GM19238 (cell line): ENCODE results near the gene MCC.

Experiments used
- DNase-seq: peaks from one replicate; pipeline ENCODE4 v3.0.0; 2011; ENCODE audit warnings: low spot score; ENCODE audit not compliant: insufficient read length

The MCC gene

DNA sequence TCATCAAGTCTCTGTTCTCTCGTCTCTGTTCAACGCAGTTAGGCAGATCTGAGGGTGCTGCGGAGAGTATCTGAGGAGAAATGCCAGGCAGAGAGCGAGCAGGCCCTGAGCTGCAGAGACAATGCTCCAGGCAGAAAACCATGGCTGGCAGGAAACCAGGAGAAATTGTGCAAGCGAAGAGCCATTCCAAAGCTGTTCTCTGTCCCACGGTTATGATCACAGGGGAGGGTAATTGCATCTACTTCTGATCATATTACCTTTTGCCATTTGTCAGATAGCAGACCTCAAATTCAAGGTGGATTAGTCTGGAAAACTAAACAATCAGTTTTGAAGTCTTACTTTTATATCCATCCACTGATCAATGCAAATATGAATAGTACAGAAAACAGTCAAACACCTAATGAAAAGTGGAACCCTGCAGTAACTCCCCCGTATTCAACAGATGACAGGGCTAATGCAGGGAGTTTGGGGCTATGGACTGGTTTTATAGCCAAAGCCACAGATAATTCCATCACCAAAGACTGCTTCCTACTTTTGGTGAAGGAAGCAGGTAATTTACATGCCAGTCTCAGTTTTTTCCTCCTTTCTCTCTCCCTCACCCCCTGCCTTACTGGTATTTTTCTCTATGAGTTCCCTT lies 283.6 kb downstream of the MCC start:
- no peak for DNase-seq

DNA sequence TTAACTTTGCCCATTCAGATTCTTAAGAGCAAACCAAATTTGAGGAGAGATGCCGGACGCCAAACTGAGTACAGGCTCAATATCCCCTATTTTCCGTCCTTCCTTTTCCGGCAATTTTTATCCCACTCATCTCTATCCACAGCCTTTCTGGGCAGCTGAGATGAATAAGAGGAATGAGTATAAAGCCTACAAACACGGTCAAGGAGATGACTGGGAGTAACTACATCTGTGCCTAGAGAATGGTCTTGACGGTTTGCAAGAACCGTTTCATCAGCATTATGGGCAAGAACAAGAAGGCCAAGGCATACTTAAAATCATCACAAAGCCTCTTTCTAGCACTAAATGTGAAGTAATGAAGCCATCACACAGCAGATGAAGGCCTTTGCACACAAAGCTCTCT lies 284.3 kb downstream of the MCC start:
- no peak for DNase-seq

DNA sequence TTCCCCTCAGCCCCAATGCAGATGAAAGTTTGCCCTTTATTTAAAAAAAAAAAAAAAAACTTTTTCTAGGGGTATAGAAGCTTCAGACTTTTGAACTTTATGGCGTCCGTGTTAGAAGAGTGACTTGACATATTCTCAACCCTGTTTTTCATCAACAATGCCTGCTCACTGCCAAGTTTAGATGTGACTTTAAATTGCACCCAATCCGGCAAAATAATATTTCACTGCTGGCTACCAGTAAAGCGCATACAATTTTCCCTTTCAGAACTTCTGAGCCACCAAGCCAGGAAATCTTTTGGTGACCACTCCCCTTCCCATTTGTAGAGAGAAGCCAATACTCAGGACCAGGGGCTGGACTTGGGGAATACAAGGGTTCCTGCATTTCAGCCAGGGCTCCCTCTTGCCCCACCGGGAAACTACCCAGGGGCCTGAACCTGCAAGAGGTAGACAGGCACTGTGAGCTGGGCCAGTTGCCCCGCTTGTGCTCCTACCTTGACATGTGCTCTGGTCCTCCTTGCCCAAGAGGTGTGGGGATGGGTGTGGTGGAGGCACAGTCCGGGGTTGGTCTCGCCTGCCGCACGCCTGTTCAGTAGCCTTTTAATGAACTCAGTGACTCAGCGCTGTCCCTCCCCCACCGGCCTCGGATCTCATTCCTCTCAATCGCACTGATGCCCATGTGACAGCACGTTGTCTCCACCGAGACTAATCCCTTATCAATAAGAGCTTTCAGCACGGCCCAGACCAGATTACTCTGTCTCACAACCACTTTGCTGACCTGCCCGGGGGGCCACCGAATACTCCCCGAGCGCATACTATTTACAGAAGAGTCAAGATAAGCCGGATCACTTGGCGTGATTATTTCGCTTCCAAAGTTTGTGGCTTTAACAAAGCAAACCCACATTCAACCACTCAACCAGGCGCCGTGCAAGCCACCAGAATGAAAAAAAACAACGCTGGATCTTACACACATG lies 285.2 kb downstream of the MCC start:
- no peak for DNase-seq

DNA sequence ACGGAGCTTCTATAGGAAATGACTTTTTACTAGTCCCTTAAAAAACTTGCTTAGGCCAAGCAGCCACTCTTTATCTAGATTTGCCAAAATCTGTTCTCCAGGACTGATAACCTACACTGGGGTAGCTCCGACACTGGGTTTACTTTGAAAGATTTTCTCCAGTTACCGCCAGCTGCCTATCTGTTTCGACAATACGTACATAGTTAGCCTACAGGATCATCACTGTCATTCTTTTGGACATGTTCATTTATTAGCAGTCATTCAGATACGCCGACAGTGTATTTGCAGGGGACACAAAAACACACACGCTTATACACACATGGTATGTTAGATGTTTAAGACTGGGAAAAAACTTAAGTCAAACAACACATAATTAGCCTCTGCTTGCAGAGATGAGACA lies 286.0 kb downstream of the MCC start:
- DNase-seq: no peak

DNA sequence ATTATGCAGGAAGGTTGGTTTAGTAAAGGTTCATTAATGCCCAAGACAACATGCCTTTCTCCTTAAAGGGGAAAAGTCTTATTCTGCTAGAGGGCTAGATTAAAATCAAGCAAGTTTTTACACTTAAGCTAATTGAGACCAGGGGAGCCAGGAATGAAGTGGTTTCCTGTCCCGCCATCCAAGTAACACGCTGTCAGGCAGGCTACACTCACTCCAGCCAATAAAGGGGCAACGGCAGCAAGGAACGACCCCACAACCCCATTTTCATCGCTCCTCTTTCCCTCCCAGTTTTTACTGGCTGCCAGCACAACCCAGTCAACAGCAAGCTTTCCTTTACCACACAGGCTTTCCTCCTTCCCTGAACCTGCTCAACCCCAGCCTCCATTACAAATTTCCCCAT lies 286.5 kb downstream of the MCC start:
- no peak for DNase-seq

DNA sequence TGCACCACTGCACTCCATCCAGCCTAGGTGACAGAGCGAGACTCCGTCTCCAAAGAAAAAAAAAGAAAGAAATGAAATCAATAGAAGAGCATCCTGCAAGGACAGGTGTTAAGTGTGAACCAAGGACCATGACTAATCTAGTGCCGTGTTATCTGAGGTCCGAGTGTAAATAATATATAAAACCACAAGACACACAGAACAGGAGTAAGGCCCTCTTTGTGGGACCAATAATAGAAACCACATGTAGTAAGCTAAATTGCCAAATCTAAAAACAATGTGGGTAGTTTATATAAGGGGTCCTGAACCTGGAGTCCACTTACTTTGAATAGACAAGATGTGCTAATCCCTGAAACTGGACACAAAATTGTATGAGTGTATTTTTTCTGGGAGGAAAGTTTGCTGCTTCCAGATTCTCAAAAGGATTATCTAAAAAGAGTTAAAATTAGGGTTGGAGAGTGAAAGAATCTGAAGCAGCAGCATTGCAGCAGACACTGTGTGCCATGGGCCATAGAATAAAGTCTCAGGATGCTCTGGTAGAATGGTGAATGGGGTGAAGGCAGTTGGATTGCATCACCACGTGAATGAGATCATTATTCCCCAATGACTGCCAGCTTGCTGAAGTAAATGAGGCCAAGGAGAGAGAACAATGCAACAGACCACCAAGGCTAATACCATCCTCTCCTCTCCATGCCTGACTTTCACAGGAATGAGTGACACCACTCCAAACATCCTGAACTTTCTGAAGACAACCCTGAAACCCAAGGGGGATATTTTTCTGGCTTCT lies 288.9 kb downstream of the MCC start:
- DNase-seq: no peak

DNA sequence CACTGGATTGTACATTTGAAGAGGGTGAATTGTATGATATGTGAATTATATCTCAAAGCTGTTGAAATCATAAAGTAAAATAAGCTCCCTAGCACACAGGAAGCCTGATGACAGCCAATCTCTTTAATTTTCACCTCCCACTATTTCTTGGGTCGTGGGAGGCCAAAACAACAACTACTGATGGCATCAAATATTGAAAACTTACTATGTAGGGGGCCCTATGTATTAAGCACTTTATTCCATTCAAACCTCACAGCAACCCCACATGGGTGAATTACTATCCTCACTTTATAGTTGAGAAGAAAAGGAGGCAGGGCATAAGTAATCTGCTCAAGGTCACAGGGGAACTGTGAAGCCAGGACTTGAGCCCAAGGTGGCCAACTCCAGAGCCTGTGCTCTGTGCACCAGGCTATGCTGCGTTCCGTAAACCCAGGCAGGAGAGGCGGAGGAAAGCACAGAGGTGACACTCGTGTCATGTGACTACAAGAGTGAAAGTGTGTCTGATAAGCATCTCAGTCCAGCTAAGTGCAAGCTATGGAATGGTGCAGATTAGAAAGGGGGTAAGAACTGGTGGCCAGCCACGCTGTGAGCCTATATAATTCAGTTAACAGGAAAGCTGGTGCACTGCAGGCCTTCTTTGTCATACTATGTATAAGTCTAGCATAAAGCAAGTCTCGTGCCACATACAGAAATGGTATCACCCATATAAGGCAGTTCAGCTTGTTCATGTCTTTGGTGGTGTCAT lies 290.6 kb downstream of the MCC start:
- no peak for DNase-seq

DNA sequence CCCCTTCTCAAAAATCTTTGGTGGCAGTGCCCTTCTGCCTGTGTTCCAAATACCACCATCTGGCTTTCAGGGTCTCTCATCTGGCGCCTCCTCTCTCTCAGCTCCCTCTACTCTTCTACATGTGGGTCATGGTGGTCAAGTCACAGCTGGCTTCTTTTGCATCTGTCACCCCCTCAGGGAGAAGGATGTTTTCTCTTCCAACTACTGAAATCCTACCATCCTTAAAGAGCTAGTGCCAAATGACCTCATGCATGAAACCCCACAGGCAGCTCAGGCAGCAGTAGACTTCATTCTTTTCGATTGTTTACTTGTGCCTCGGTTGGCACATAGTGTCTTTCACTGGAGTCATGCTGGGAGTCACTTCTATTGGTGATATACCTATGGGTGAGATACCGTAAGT lies 292.5 kb downstream of the MCC start:
- DNase-seq: no peak

DNA sequence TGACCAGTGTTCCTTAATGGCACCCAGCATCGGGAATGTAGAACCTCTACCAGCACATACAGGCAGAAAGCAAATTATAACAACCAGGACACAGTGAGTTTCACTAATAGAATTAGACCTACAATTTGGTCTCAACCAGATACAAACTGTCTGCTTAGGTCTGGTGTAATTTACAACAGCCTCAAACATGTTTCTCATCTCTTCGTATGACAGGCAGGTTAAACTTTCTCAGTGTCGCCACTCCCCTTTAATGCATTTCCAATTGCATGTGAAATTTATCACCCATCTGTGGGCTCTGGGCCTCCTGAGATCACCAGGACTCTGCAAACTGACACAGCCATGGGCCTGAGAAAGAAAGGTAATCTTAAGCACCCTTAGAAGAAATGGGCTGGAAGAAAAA lies 293.0 kb downstream of the MCC start:
- DNase-seq: no peak

DNA sequence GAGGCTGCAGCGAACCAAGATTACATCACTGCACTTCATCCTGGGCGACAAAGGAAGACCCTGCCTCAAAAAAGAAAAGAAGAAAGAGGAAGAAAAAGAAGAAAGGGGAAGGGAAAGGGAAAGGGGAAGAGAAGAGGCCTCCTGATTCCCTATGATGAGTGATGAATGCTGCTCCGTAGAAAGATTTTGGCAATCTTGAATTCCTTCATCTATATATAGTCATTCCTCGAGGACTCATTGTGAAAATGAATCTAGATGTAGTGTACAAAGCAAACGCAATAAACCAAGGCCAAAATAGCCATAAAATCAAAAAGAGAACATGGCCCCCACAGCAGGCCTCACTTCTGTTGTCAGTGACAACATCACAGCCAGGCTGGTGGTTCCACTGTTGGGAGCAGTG lies 293.7 kb downstream of the MCC start:
- no peak for DNase-seq

DNA sequence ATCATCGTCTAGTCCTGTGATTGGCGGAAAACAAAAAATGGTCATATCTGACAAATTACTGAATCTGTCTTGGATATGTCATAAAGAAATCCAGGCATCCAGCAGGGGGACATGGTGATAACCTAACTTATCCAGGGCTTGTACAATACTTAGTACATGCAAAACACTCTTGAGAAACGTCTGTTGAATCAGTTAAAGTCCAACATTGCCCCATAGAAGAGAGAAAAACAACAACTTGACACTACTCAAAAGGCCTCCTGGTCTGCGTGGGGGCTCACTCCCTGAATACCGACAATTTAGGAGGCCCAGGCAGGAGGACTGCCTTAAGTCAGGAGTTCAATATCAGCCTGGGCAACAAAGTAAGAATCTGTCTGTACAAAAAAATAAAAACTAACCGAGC lies 294.1 kb downstream of the MCC start:
- no peak for DNase-seq

DNA sequence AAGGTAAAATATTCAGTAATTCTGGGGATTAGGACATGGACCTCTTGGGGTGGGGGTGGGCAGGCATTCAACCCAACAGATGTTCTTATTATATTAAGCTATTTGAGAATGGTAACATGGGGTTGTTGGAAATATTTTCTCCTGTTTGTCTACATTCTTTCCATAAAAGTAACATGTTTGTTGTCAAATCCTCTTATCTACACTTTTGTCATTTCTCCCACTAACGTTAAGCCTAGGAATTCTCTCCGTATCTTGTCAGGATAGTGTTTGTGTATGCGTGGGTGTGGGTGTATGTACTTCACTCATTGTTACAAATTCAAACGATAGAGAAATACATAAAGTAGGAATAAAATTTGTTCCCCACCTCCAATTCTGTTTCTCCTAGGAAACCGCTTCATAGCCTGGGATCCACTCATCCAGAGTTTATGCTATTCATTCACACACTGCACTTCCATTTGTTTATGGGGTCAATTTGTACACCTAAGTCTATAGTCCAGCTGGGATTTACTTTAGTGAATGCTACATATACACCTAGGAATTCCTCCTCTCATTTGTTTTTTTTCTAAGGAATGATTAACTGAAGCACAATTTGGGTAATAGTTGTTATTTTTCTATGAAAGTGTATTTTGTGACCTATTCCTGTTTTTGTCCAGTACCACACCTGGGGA lies 294.8 kb downstream of the MCC start:
- no peak for DNase-seq

DNA sequence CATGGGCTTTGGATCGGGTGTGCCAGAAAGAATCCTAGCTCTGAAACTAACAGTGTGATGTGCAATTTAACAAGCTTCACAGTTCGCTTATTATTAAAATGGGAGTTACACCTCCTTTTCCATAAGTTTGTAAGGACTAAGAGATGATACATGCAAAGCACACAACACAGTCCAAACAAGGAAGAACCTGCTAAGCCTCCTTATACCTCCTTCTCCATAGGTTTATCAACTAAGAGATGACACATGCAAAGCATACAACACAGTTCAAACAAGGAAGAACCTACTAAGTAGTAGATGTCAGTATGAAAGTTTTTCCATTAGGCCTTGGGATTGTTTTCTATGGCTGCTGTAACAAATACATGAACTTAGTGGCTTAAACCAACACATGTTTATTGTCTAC lies 295.7 kb downstream of the MCC start:
- DNase-seq: no peak

DNA sequence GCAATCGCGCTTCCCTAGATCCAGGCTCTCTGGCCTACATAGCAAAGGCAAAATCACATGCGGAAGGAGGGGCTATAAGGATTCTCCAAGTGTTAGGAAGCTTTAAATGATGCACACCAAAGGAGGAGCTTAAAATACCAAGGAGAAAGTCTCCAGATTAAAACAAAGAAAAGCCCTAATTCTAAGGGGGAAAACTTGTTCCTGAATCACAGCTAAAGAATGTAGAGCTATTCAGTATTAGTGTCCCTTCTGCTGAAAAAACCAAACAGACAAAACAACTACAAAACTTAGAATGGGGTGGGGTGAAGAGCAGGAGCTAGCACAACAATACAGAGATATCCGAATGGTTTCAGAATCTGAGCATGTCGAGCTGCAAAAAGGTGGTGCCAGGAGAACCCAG lies 297.9 kb downstream of the MCC start:
- no peak for DNase-seq

DNA sequence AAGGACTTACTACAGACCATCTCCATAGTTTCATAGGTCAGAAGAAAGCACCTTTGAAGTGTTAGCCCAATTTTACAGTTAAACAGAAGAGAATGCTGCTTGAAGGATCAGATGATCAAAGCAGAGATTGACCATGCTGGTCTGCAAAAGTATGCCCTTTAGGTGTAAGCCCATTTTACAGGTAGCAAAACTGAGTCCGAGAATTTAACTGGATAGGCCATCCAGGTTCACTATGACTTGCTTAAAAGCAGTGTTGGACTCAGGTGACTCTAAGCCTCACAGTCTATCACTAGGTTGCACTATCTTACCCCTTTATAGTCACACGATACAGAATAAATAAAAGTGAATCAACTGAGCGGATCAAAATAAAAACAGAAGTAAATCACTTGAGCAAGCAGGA lies 299.0 kb downstream of the MCC start:
- no peak for DNase-seq

DNA sequence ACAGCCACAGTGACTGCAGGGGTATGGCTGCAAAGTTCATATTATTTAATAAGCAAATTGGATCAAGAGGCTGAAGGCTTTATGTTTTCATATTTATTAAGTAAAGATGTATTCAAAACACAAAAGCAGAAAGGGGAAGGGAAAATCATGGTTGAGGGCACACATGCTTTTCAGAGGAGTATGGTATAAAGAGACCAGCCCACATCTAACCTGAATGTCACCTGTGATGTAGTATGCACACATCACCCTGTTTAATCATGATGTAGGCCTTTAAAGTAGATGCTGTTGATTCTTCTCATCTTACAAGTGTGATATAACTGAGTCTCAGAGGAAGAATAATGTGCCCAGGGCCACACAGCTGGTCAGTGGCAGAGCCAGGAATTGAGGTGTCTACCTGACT lies 299.8 kb downstream of the MCC start:
- no peak for DNase-seq

DNA sequence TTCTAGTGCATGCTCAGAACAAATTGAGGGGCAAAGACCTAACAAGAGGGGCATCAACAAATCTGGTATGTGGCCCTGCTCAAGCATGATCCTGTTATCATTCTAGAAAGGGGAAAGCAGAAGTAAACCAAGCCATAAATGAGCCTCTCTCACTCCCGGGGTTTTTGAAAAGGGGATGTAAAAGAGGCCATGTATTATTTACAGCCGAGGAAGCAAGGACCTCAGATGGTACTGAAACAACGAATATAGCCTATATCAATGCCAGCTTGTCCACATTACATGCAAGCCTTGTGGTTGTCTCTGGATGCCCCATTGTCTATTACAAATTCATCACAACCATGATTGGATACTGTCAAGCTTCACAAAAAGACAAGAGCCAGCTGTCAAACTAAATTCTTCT lies 300.3 kb downstream of the MCC start:
- no peak for DNase-seq

DNA sequence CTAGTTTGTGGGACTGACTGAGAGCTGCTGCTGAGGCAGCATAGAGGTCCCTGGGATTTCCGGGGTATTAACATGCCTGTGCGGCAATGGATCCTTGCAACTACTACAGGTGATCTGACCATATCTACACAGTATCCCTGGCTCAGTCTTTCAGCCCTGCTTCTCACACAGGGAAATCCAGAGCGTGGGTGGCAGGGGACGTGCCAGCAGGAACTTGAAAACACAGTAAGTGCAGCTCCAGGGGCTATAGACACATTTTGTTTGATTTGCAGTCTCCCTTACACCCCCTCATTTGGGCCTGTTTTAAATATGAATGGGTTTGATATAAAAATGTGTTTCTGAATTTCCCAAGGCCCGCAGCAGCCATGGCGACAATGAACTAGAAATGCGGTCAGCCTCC lies 302.2 kb downstream of the MCC start:
- DNase-seq: no peak

DNA sequence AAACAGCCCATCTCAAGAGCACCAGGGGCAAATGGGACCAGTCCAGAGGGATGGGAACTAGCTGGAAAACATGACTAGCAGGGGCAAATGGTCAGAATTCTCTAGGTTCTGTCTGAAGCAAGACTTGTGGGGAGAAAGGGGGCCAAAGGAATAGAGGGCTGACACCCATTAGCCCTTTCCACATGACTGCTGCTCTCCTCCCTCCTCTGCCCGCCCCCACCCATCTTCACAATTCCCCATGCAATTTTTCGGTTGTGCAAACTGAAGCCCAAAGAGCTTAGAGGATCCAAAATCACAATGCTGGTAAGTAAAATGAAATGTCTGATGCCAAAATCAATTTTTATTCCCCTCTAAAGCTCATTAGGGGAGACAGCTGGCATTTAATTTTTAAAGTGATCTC lies 304.6 kb downstream of the MCC start:
- DNase-seq: no peak

DNA sequence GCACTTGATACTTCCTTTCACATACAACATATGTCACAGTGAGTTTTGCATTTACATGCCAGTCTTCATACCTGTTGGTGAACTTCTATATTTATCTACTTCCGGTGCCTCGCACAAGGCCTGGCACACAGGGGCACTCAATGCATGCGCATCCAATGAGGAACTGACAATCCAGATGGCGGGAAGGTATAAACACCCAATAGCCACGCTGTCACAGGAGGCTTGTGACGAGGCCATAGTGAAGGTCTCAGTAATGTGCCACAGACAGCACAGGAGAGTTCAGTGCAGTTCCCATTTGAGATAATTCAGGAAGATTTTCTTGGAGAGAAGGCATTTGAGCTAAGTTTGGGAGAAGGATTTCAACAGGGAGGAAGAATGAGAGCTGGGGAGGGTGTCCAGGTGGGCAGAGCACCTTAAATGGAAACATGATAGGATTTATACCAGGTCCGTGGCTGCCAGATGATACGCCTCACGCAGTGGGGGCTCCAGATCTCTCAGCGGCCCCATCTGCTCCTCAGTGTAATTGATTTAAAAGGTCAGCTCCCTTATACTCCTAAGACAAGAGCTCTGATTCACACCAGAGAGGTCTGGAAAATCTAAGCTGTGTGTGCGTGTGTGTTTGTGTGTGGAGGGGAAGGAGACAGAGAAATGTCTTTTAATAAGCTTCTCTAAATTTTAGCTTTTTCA lies 305.5 kb downstream of the MCC start:
- no peak for DNase-seq
